ENCODE results near the gene ITM2C.

The ITM2C gene

DNA sequence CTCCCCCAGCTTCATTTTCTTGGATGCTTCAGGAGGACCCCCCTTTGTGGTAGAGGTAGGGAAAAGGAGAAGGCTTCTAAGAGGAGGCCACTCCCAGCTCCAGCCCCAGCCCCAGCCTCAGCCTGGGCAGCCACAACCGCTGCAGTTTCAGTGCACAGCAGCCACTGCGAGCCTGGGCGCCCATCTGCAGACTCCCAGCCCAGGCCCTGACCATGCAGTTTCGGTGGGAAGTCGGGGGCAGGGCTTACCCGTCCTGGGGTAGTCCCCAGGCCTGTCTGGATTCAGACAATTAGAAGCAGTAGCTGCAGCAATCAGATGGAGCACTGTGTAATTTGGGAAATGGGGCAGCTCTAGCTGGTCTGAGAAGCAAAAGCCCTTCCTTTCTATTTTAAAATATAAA, 28.6 kb downstream of the ITM2C start:
- DNase-seq (ENCODE audit: low spot score) = no peak

DNA sequence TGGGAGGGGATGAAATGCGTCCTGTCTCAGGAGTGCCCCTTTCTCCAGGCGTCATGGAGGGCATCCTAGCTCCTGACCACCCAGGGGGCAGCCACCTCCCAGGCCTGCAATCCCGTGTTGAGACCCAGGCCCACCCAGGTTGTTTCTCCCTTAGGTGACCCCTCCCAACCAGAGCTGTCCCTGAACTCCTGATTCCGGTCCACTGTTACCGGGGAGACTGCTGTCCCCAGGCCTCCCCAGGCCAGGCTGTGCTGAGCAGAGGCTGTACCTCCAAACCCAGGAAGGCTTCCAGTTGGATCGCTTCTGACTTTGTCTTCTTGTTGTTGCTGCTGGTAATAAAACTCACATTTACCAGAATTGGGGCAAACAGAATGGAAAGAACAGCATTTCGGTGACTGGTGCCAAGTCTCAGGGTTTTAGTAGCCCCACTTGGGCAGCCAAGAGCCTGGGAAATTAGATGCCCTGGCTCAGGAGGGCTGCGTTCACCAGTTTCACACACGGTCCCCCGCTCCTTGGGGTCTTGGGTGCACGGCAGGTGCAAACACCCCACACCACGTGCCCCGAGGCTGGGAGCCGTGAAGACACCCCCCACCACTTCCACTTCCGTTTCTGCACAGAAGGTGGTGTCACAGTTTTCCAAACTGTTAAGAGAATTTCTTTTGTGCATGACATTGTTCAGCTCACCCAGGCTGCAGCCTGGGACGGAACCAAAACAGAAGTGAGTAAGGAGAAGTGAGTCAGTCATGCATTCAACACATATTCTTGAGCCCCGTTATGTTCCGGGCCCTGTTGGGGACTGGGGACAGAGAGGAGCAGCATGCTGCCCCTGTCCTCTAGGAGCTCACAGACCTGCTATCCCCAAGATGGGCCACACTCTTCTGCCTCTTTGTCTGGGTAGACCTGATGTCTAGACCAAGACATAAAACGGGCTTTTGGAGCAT, 29.4 kb downstream of the ITM2C start:
- DNase-seq (ENCODE audit: low spot score) = no peak

DNA sequence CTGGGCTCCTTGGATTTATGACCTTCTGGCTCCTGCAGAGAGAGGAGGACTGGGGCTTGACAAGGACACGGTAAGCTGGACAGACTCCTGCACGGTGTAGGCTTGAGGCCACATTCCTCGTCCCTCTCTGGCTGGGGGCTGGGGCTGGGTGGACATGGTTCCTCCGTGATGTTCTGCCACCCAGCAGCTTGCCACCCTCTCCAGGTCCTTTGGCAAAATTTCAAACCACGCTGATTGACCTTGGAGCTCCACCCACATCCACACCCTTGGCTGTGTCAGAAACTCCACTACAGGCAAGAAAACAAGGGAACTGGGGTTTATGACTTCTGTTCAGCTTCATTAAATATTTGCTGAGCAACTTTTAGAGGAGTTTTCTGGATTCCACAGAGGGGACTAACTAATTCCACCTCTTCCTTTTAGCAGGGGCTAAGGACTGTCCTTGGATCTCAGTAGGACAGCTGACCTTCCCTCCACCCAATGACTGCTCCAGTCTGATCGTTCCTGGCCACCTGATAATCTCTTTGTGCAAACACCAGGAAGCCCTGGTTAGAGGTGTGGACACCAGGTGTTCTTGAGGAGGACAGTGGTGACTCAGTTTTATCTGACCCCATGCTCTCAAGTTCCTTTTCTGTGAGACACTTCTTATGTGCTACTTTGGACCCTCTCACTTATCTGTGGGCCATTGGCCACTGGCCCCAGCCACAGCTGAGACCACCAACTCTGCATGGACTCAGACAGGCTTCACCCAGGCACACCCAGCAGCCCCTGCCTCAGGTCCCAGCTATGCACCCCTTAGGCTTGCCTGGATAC, 31.0 kb downstream of the ITM2C start:
- DNase-seq (ENCODE audit: low spot score) = no peak

DNA sequence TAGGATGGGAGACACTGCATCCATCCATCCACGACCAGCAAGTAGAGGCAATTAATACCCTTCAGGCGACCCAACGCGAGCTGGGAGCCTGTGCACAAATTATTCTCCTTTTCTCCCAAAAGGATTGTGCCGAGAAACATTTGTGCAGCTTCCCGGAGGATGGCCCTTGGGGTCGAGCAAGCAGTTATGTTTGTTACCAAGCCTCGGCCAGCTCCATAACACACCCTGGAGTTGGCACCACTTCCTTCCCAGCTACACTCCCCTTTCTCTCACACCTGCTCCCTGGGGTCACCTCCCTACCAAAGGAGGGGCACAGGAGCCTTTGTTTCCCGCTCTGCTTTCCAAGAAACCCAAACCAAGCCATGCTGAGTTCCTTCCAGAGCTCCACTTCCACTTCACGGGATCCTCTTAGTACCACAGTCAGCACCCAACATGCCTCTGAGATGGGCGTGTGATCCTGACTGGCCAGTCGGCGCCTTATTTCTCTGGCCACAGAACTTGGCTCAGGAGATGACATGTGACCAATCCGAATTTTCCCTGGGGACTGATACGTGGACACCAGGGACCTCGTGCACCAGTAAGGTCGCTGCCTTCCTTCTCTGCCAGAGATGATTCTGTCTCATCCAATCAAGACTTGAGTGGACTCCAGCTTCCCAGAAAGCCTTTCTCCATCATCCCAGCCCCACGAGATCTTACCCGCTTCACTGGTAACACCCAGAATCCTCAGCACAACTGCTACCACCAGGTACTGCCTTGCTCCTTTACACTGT, 31.8 kb downstream of the ITM2C start:
- DNase-seq (ENCODE audit: low spot score) = no peak

DNA sequence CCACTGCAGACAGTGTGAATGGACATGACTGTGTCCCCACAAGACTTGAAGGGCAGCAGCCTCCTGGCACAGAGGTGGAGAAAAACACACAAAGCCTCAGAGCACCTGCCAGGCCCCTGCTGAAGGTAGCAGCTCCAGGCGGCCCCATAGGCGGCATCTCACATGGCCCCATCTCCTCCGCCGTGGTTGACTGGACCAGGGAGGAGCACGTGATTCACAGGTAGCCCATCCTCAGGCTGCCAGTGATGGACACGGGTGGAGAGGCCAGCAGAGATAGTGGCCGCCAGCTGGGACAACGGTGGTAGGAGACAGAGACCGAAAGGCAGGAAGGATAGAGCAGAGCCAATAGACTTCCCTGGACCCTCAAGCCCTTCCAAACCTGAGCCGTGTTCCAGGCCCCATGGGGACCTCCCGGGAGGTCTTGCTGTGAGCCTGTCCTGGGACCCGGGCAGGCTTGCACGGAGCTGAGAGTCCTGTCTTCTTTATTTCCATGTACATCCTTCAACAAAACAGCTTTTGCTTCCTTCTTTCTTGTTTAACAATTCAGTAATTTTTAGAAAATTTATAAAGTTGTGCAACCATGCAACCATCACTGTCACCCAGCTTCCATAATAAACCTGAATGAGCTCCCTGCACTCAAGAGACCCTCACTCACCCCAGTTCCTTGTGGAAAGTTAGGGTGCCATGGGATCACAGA, 33.4 kb downstream of the ITM2C start:
- no peak for DNase-seq (ENCODE audit: low spot score)

DNA sequence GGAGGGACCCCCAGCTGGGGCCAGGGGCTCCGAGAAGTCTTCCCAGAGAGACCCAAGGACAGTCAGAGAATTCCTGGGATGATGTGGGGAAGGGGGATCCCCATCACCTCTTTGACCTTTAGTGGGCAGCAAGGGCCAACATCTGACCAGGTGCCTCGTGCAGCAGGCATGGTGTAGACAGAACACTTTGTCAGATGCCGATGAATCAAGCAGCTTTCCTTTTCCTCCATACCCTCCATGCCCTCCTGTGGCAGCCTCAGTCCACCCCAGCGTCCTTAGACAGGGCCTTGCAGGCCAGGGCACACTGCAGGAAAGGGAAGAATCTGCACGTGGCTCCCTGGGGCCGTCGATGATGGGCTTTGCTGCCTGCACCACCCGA, 34.0 kb downstream of the ITM2C start:
- no peak for DNase-seq (ENCODE audit: low spot score)

DNA sequence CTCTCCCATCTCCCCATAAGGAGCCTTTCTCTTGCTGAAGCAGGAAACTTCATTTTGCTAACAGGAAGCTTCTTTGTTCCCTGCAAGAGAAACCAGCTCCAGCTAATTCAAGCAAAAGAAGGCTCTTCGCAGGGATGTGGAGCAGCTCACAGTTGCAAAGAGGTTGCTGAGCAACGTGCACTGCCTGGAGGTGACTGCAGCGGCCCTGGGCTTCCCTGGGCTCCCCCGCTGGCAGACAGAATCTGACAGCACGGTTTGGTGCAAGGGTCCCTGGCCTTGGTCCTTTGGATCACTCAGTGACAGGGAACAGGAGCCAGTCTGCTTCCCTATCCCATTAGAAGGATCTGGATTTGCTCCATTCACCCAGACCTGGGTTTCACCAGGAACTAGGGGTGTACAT, 34.5 kb downstream of the ITM2C start:
- DNase-seq (ENCODE audit: low spot score) = no peak

DNA sequence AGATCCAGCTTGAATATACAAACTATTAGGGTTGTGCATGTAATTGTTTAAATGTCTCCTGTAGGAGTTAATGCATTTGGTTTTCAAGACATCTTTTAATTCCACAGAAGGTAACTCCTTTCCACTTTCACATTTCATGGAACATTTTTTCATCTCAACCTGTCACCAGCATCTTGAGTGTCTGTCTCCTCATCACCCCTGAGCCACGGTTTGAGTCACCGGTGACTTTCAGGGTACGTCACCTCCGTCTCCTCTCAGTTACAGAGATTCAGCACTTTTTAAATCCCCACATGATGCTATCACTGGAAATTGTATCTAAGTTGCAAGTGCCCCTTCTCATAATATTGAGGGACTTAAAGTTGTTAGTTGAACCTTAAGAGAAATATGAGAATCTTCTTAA, 35.0 kb downstream of the ITM2C start:
- no peak for DNase-seq (ENCODE audit: low spot score)

DNA sequence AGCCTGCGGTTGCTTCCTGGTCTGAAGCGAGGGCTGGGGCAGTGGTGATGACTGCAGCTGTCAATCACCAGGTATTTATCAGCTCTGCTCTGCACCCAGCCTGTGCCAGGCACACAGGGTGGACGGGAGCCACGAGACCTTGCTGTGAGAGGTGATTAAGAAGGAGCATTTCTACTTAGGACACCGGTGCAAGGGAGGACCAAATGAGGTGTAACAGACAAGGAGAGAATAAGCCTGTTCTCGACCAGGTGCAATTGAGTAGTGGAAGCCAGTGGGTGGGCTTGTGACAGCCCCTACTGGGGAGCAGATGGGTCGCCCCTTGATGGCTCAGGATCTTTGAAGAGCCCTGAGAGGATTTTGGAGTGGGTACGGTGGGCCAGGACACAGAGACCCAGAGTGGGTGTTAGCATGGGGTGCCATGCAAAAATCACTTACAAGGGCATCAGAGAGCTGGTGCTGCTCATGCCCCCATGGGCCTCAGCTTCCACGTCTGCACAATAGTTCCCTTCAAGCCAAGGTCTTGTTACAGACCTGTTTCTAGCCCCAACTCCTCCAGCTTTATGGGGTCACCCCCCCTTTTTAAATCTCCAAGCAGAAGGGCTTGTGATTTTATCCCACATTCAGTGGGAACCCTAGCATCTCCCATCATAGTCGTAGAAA, 35.7 kb downstream of the ITM2C start:
- DNase-seq (ENCODE audit: low spot score) = no peak

DNA sequence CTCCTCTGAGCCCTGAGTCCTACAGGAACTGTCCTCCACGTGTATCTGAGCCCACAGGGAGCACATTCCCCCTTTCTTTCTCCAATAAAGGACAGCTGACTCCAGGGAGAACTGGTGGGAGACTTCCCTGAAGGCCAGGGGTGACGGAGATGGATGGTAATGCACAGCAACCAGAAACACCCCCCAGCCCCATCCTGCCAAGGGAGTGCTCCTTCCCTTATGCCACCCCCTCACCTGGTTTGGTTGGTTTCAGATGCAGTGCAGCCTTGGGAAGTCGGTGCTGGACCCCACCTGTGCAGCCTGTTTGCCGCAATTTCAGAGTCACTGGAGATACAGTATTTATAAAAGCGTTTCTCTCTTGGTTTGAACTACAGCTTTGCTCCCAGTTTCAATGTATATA, 36.3 kb downstream of the ITM2C start:
- DNase-seq (ENCODE audit: low spot score) = no peak

DNA sequence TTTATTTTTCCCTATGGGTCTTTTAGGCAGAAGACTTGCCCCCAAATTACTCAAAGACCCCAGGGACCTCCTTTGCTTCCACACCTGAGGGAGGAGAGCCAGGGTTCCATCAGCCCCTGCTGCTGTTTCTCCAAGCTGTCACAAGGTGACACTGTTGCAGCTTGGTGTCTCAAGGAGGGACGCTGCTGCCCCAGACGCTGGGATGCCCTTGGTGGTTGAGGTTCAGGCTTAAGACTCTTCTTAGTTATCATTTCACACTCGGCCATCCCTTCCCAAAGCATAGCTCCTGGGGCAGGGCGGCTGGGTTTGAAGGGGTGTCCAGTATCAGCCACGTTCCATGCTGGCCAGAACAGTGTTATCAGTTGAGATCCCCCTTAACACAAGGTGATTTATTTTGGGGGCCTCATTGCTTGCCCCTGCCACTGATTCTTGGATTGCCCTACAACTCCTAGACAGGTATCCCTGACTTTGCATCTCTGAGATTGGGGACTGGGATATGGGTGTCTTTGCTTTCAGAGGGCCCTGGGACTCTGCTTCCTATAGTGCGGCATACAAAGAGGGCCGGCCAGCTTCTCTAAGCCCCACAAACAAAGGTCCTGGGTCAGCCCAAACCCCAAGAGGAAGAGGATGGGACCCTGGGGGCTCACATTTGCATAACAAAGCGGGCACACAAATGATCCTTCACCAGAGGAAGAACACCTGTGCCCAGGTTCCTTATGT, 37.6 kb downstream of the ITM2C start:
- DNase-seq (ENCODE audit: low spot score) = peak; percentile 58

DNA sequence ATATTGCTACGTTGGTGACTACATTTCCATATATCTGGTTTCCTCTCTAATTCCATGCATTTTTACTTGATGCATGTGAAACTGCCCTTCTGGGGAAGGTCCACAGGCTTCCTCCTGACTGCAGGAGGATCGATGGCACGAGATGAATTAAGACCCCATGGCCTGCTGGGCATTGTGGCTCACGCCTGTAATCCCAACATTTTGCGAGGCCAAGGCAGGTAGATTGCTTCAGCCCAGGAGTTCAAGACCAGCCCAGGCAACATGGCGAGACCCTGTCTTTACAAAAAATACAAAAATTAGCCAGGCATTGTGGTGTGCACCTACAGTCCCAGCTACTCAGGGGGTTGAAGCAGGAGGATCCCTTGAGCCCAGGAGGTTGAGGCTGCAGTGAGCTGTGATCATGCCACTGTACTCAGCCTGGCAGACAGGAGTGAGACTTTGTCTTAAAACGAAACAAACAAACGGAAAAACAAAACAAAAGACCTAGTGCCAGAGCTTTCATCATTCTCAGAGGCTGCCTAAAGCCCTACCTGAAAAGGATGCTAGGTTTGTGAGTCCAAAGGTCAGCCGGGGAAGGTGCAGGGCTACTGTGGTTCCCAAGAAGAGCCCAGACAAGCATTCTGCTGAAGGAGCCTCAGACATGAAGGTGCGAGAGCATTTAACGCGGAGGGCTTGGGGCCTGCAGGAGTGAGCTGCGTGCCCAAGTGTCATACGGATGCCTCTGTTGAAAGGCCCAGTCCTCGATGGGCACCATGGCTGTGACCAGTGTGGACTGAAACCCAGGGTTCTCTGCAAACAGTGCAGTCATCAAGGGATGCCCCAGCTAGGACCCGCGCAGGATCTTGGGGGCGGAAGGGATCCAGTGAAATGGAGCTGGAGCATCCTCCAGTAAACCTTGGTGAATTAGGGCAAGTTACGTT, 38.7 kb downstream of the ITM2C start:
- DNase-seq (ENCODE audit: low spot score) = no peak

DNA sequence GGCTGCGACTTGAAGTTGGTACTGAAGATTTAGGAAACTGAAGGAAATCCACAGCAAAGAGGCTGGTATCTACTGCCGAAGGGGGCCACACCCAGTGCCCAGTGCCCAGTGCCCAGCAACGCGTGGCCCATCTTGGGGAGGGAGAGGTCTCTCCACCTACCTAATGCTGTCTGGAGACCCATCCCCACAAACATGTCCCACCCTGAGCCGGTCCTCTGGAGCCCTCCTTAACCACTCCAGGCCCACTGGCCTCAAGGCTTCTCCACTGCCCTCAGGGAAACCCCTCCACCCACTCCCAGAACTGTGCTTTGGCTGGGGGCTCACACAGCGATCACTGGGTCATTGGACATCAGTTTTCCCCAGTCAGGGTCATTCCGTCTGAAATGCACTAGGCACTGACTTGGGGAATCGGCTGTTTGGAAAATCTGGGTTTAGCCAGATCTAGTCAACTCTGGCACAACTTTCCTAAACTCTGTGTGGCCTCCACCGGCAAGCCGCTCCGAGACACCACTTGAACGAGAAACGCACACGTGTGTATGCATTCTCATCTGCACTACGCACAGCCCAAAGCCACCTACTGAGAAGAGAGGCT, 40.2 kb downstream of the ITM2C start:
- no peak for DNase-seq (ENCODE audit: low spot score)

DNA sequence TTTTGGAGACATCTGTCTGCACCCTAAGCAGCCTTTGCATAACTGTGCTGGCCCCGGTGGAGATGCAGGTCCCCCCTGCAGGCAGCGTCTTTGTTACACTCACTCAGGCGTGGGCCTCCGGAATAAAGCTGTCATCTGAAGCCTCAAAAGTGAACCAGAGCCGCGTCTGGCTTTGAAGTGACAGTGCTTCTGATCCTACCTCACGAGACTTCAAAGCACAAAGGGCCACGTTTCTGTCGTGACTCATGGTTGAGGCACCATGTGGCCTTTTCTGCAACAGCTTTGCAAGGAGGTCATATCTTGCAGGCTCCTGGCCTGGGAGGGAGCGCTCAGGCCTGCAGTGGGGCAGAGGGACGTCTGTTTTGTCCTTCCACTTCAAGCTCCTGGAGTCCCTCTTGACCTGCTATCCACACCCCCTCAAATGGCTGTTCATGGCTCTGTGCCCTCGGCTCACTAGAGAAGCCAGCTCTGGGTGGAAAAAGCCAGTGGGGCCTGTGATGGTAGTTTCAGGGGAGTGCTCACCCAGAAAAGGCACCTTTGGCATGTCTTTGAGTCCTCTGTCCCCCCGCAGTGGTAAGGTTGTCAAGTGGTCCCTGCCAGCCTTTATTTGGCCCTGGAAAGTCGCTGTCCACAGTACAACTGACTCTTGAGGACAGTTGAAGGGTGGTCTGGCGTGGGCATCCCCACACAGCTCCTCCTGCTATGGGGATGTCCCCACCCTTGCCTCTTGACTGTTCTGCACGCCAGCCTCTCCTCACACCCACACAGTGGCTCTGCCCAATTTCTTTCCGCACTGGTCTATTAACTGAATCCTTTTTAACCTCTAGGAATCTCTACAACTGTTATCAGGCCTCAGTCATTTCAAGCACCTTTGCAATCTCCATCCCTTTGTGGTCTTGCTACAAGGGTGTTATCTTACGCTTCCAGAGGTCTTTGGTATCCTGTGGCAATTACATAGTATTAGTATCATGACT, 41.0 kb downstream of the ITM2C start:
- DNase-seq (ENCODE audit: low spot score) = peak; percentile 77

DNA sequence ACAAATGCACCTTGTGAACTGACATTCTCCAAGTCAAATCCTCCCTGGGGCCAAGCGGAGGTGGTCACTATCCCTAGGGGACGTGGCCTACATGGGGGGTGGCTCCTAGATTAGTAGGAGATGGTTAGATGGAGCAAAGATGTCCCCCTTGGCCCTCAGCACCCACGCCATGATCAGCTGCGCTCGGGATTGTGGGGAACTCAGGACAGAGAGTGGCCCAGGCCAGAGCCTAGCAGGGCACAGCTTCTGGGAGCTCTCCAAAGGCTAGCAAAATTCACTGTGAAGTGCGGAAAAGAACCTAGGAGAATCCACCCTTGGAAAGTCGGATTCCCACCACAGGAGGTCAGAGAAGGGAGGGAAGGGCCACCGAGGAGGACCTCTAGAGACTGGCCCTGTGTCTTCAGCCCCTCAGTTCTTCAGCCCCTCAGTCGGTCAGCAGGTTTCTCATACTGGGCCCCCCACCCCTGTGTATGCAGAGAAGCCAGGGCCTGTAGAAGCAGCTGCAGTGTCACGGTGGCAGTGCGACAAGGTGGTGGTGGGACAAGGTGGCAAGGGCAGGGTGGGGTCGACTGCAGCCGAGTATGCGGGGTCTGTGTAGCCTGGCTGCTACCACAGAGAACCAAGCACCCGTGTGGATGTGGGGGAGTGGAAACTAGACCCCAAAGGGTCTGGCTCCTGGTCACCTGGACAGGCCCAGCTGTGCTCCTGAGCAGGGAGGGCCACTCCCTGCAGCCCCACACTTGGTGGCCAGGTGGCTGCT, 41.9 kb downstream of the ITM2C start:
- no peak for DNase-seq (ENCODE audit: low spot score)

DNA sequence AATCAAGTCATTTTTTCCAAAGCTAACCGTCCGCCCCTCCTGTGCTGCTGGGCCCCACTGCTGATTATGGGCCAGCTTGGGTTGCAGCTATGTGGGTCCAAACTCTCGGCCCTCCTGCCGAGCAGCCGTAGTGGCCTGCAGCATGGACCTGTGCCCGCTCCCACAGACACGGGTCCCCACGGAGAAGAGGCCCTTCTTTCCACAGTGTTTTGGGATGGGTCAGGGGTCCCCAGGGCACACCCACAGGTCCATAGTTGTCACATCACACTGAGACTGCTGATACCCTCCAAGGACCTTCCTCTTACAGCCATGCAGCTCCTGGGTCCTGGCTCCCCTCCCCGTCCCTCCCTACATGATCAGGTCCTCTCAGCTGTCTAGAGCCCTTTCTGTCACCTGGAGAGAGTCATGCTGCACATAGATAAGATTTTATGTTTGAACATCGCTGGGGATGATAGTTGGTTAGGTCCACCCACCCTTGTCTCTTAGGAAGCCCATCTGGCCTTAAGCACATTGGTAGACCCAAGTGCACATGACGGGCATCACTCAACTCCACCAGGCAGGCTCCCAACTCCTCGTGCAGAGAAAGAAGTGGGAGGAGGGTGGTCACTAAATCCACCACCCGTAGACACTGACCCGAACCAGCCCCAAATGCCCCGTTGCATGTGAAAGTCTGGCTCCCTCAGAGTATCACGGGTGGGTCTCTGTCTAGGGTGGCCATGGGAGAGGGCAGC, 42.8 kb downstream of the ITM2C start:
- DNase-seq (ENCODE audit: low spot score) = no peak

Data from CD4-positive, alpha-beta T cell treated with Interleukin-6 at 100 ng/mL for 8 hours (primary cell).